Fibroblast of the aortic adventitia (primary cell): ENCODE measurements around the gene MPHOSPH8. TPM values are rescaled to one million over a fixed set of nuclear protein-coding genes. Genes with fewer than 3 reads are reported as not detected.
A peak's percentile ranks its signal among the peaks of the same experiment; 100 is the strongest.
"Not testable (repeated sequence)": the region's sequence is repeated elsewhere in the genome, so short reads cannot be mapped to it uniquely, and the experiment has no call there.

Experiments used
- DNase-seq: peaks from one replicate; pipeline ENCODE4 v3.0.0-alpha.2; 2010; ENCODE audit warnings: low read depth
- H3K4me3 ChIP-seq: 2 replicates; pipeline ENCODE4 v1.5.1; 2011; ENCODE audit warnings: low read depth, mild to moderate bottlenecking, control low read depth, low read length, moderate library complexity
- CTCF ChIP-seq: IDR thresholded peaks from 2 replicates; pipeline ENCODE4 v1.5.1; 2011; ENCODE audit warnings: mild to moderate bottlenecking, low read length, control low read depth, inconsistent platforms; ENCODE audit not compliant: insufficient read depth
- total RNA-seq: library from RNA; depleted of rRNA; stranded (reverse); fragments of >200 nt; gene quantifications from 2 replicates; pipeline ENCODE4 v1.2.3, GENCODE V29; 2012; ENCODE audit warnings: low replicate concordance

MPHOSPH8 gene
- total RNA-seq, 1 donor, result 14.0 TPM

GRCh38 chr13:19695428-19695827 lies 62.0 kb downstream of the MPHOSPH8 start:
- TF ChIP-seq CTCF, result no peak
- DNase-seq, result no peak

GRCh38 chr13:19695829-19696228 lies 62.4 kb downstream of the MPHOSPH8 start:
- no peak for TF ChIP-seq CTCF
- H3K4me3 ChIP-seq, result no peak overlapping the region
- no peak for DNase-seq

More at GRCh38 chr13:19695428-19695827, 62.0 kb downstream of the MPHOSPH8 start:
- H3K4me3 ChIP-seq, result no peak overlapping the region

GRCh38 chr13:19700963-19701362 lies 67.5 kb downstream of the MPHOSPH8 start:
- H3K4me3 ChIP-seq, DNase-seq: not testable (repeated sequence)

- DNase-seq, H3K4me3 ChIP-seq: not testable (repeated sequence)
Observed at GRCh38 chr13:19701619-19702018, 68.2 kb downstream of the MPHOSPH8 start.

GRCh38 chr13:19704256-19704655 lies 70.8 kb downstream of the MPHOSPH8 start:
- not testable (repeated sequence) for DNase-seq, H3K4me3 ChIP-seq

GRCh38 chr13:19709039-19709438 lies 75.6 kb downstream of the MPHOSPH8 start:
- H3K4me3 ChIP-seq, DNase-seq: not testable (repeated sequence)

- H3K4me3 ChIP-seq, DNase-seq: not testable (repeated sequence)
Observed at GRCh38 chr13:19709782-19710181, 76.3 kb downstream of the MPHOSPH8 start.

GRCh38 chr13:19713186-19713965 lies 79.9 kb downstream of the MPHOSPH8 start:
- no peak overlapping the region for H3K4me3 ChIP-seq
- no peak for TF ChIP-seq CTCF
- DNase-seq, result peak; percentile 40

GRCh38 chr13:19720039-19720438 lies 86.6 kb downstream of the MPHOSPH8 start:
- TF ChIP-seq CTCF, result no peak
- no peak for DNase-seq
- no peak overlapping the region for H3K4me3 ChIP-seq

Other genes with a start within 250 kb of the MPHOSPH8 start
- gene TPTE2, start 72.1 kb upstream of the MPHOSPH8 start, total RNA-seq, result not detected in 2 replicates
- gene PSPC1, start 149.3 kb downstream of the MPHOSPH8 start, total RNA-seq, result 41.0 and 61.3 TPM in 2 replicates
- 7.4 and 21.0 TPM in 2 replicates for gene ZMYM5, start 230.0 kb downstream of the MPHOSPH8 start, total RNA-seq